Measurements from ENCODE around the gene EIF2B4. TPM values are rescaled to one million over a fixed set of nuclear protein-coding genes. Genes with fewer than 3 reads are reported as not detected.

The EIF2B4 gene
- total RNA-seq, 1 experiment from 2014 or later: 57.2 TPM

GRCh38 chr2:27335311-27335710 is 34.8 kb downstream of the EIF2B4 start:
- Histone ChIP-seq H3K27ac (ENCODE audit: low read length) (no peak overlapping the region), H3K4me1 (ENCODE audit: control insufficient read depth, insufficient read depth, low read length) (no peaks in the 10 kb centered on the region), H3K9me3 (ENCODE audit: control insufficient read depth, insufficient read depth, low read depth, low read length) (no peaks in the 10 kb centered on the region), H3K36me3 (ENCODE audit: control insufficient read depth, insufficient read depth, low read length) (peaks cover 6% of the 10 kb centered on the region), H3K4me3 (ENCODE audit: low read depth in 2 of 2, low read length in 2 of 2) (no peak overlapping the region), H3K27me3 (ENCODE audit: control insufficient read depth, insufficient read depth, low read length) (no peaks in the 10 kb centered on the region)
- in situ Hi-C loops (cut with HindIII; ENCODE audit: low pct_unique_long_range_greater_than_20kb, low sequenced_read_pairs) (no loop called here), intact Hi-C loops (cut with micrococcal nuclease; ENCODE audit: unreplicated experiment) (no loop called here)
- no TSS peak for BruUV-seq (replicated peaks)
- TF ChIP-seq POLR2AphosphoS5 (IDR thresholded peaks at IDR 0.05; ENCODE audit: low read depth, low read length): no peak
- DNase-seq (ENCODE audit: low read depth, low spot score) (no peak), ATAC-seq (no peak)
- POLR2A ChIA-PET: no interaction called here
- CTCF ChIA-PET: no interaction called here

- DNase-seq (ENCODE audit: low read depth, low spot score) (no peak), ATAC-seq (no peak)
- BruUV-seq (replicated peaks): no TSS peak
- Histone ChIP-seq H3K36me3 (ENCODE audit: control insufficient read depth, insufficient read depth, low read length) (peaks cover 17% of the 10 kb centered on the region; the same call in 1 of the 2 replicates), H3K27ac (ENCODE audit: low read length) (no peak overlapping the region), H3K9me3 (ENCODE audit: control insufficient read depth, insufficient read depth, low read depth, low read length) (no peaks in the 10 kb centered on the region), H3K4me1 (ENCODE audit: control insufficient read depth, insufficient read depth, low read length) (peaks cover 27% of the 10 kb centered on the region), H3K27me3 (ENCODE audit: control insufficient read depth, insufficient read depth, low read length) (no peaks in the 10 kb centered on the region), H3K4me3 (ENCODE audit: low read depth in 2 of 2, low read length in 2 of 2) (no peak overlapping the region)
- CTCF ChIA-PET: no interaction called here
- POLR2A ChIA-PET: no interaction called here
- intact Hi-C loops (cut with micrococcal nuclease; ENCODE audit: unreplicated experiment): no loop called here
- TF ChIP-seq TCF7L2 (IDR thresholded peaks at IDR 0.05; ENCODE audit: low read depth, low read length) (no peak), REST (IDR thresholded peaks at IDR 0.05; ENCODE audit: insufficient read depth in 1 of 2, low read depth in 2 of 2, low read length in 1 of 2) (no peak), CTCF (IDR thresholded peaks at IDR 0.05) (no peak), POLR2AphosphoS5 (IDR thresholded peaks at IDR 0.05; ENCODE audit: low read depth, low read length) (no peak), SIN3A (IDR thresholded peaks at IDR 0.05; ENCODE audit: borderline replicate concordance, insufficient read depth, low read depth, low read length) (no peak)
- in situ Hi-C loops (cut with HindIII; ENCODE audit: low pct_unique_long_range_greater_than_20kb, low sequenced_read_pairs): no loop called here
Observed at GRCh38 chr2:27324720-27325119, 45.4 kb downstream of the EIF2B4 start.

- ATAC-seq (peak; percentile 1; the same call in 1 of the 2 replicates), DNase-seq (ENCODE audit: low read depth, low spot score) (no peak)
- H3K4me1 ChIP-seq (ENCODE audit: control insufficient read depth, insufficient read depth, low read length): peaks cover 27% of the 10 kb centered on the region
- peaks cover 14% of the 10 kb centered on the region; the same call in 1 of the 2 replicates for H3K36me3 ChIP-seq (ENCODE audit: control insufficient read depth, insufficient read depth, low read length)
- CTCF ChIA-PET: interaction anchor here (0.6 to 0.8 kb wide), 2 partner anchors 20 to 25 kb away, joined by 3 read pairs; no protein-coding TSS in a partner anchor
- in situ Hi-C loops (cut with HindIII; ENCODE audit: low pct_unique_long_range_greater_than_20kb, low sequenced_read_pairs) (no loop called here), intact Hi-C loops (cut with micrococcal nuclease; ENCODE audit: unreplicated experiment) (no loop called here)
- H3K4me3 ChIP-seq (ENCODE audit: low read depth in 2 of 2, low read length in 2 of 2): peak overlapping the region; percentile 89 to 99
- no peaks in the 10 kb centered on the region for H3K27me3 ChIP-seq (ENCODE audit: control insufficient read depth, insufficient read depth, low read length)
- no peaks in the 10 kb centered on the region for H3K9me3 ChIP-seq (ENCODE audit: control insufficient read depth, insufficient read depth, low read depth, low read length)
- POLR2A ChIA-PET: interaction anchor here (0.6 to 1.0 kb wide), 2 partner anchors 13 to 30 kb away, joined by 3 to 6 read pairs; no protein-coding TSS in a partner anchor
- TF ChIP-seq CTCF (IDR thresholded peaks at IDR 0.05) (no peak), REST (IDR thresholded peaks at IDR 0.05; ENCODE audit: insufficient read depth in 1 of 2, low read depth in 2 of 2, low read length in 1 of 2) (no peak), POLR2AphosphoS5 (IDR thresholded peaks at IDR 0.05; ENCODE audit: low read depth, low read length) (no peak), SIN3A (IDR thresholded peaks at IDR 0.05; ENCODE audit: borderline replicate concordance, insufficient read depth, low read depth, low read length) (no peak), TCF7L2 (IDR thresholded peaks at IDR 0.05; ENCODE audit: low read depth, low read length) (no peak)
- no TSS peak for BruUV-seq (replicated peaks)
- peak overlapping the region; percentile 100 for H3K27ac ChIP-seq (ENCODE audit: low read length)
Observed at GRCh38 chr2:27323596-27324285, 46.4 kb downstream of the EIF2B4 start.
